HG02852 (cell line): ENCODE results near the gene MTIF3.
A peak's percentile ranks its signal among the peaks of the same experiment; 100 is the strongest.

Experiments used
- ATAC-seq: cut with Tn5 transposase; IDR thresholded peaks from one replicate; pipeline ENCODE4 v1.9.1; 2021; ENCODE audit warnings: mild to moderate bottlenecking, moderate library complexity; ENCODE audit not compliant: unreplicated experiment

The MTIF3 gene

DNA sequence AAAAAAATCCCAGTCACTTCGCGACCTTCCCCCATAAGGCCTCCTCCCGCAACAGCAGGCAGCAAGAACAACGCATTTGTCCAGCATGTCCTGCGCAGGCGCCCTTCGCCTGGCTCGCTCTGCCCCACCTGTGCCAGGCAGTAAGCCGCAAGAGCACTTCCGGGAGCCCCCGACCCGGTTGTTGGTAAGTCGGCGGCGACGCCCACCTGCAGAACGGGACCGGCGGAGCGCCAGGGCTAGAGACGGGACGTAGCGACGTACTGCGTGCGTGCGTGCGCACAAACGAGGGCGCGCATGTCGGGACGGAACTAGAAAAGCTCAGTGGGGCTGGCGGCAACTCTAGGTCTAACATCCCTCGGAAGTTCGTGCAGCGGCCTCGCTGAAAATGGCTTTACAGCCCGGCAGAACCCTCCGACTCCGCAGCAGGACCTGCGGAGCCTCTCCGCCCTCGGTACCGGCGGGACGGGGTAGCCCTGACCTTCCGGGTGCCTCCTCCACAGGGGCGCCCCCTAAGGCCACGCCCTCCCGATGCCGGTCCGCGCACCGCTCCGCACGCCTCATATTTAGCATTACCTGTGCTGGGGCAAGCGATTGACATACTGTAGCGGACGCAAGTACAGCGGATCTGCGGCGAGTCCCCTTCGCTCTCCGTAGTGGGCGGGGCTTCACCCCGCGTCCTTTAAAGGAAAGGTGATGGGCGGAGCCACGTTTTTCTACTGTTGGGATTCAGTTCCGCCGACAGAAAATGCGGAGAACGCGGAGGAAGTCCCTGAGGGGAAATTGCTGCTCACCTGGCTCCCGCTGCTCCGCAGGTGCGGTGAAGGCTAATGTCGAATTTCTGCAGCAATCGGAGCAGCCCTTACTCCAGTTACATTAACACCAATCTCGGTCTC, at the start of gene MTIF3:
MTIF3 (minus strand) TSS at position 629 of the 893 bp plus-strand sequence. CDS start 10,116 bp downstream, outside the sequence.
- ATAC-seq, result peak; percentile 84

GRCh38 chr13:27497563-27498230, 47.3 kb upstream of the MTIF3 start:
- ATAC-seq, result no peak

DNA sequence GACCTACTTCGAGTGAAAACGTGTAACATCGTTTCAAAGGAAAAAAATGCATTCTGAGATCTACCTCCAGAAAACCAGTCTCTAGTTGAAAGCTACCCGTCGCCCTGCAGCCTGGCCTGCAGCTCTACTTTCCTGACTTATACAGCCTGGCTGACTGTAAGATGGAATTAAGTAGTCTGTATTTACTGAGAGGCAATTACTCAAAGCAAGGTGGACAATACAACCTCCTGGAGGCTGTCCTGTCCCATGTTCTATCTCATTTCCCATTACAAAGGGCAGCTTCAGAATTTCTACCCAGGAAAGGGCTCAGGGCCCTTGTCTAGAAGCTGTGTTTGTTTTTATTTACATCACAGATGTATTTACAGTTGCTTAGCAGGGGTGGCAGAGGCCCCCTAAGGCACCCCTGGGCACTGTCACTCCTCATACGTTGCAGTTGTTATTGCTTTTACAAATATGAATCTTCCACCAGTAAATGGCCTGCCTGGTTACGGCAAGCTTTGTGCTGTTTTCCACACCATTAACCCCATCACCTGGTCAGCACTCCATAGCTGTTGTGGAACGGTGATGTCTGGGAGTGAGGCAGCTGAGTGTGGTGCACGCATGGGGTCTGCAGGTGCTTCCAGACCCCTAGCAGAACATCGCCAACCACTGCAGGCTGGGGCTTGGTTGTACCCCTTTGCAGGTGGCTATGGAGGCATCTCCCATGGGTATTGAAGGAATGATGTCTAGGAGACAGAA, 46.3 kb upstream of the MTIF3 start:
- ATAC-seq, result no peak

- no peak for ATAC-seq
Observed at GRCh38 chr13:27496006-27496405, 45.6 kb upstream of the MTIF3 start.

- no peak for ATAC-seq
Observed at GRCh38 chr13:27495551-27495950, 45.2 kb upstream of the MTIF3 start.

DNA sequence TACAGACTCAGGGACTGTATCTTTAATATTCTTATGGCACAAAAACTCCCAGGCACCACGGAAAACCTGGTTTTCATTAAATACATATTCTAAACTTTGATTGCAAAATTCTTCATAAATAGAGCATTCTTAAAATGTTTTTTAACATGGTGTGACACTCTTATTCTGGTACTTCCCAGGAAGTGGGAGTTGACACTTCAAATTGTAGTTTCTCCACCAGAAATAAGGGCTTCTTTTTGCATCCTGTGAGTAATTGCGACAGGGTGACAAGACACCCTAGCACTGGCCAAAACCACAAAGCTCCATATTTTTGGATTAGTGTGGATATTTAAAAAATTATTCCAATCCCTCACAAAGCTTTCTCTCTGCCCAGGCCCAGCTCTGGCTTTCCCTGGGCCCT, 43.6 kb upstream of the MTIF3 start:
- ATAC-seq, result no peak

- ATAC-seq, result no peak
Observed at GRCh38 chr13:27489456-27489855, 39.1 kb upstream of the MTIF3 start.

- ATAC-seq, result no peak
Observed at GRCh38 chr13:27487776-27488175, 37.4 kb upstream of the MTIF3 start.

GRCh38 chr13:27483421-27483820, 33.1 kb upstream of the MTIF3 start:
- no peak for ATAC-seq

DNA sequence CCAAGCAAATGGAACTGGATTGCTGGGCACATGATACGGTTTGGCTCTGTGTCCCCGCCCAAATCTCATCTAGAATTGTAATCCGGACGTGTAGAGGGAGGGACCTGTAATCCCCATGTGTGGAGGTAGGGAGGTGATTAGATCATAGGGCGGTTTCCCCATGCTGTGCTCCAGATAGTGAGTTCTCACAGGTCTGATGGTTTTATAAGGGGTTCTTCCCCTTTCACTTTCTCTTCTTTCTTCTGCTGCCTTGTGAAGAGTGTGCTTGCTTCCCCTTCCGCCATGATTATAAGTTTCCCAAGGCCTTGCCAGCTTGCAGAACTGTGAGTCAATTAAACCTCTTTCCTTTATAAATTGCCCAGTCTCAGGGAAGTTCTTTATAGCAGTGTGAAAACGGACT, 32.6 kb upstream of the MTIF3 start:
- ATAC-seq, result peak; percentile 96

GRCh38 chr13:27481766-27482165, 31.4 kb upstream of the MTIF3 start:
- no peak for ATAC-seq

DNA sequence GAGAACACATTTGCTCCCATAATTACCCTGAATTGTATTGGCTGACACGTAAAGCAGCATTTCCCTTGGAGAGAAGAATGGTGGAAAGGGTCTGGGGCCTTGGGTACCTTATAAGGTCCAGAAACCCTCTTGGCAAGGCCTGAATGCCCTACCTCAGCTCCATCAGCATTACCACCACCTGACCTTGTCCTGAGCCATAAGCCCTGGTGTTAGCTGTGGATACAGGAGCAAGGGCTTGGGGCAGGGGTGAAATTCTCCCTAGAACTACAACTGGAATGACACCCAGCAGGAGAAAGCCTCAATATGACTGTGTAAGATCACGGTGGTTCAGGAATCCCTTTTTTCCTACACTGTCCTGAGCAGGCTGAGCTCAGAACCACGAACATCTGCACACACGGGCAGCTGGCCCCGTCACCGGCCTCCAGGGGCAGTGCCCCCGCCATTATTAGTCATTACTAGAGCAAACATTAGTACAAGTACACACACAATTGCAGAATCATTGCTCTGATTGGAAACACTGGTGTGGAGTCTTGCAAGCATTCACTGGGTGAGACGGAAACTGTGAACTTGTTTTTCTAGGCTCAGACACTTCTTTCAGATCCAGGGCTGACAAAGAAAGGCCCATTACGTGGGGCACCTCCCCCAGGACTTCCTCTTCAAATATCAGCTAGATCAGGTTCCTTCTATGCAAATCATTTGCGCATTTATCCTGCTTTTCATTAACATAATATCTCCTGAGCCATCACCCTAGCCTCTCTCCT, 26.8 kb upstream of the MTIF3 start:
- ATAC-seq, result peak; percentile 59

GRCh38 chr13:27474751-27475268, 24.4 kb upstream of the MTIF3 start:
- ATAC-seq, result no peak

DNA sequence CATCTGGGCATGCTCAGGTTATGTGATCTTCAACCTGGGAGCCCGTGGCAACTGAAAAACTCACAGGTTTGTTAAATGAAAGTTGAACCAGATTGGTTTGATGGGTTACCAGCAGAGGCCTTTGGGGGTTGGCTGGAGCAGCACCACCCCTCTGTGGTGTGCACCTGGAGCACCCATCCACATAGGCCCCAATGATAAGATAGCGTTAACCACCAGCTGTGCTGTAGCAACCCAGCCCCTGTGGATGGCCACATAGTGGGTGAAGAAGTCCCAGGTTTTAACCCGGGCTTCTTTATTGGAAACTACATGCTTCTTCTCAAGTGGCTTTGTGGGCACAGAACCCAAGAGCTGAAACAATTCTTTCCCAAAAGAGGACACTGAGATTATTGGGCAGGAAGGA, 22.6 kb upstream of the MTIF3 start:
- ATAC-seq, result no peak

- ATAC-seq, result no peak
Observed at GRCh38 chr13:27472441-27472840, 22.1 kb upstream of the MTIF3 start.

DNA sequence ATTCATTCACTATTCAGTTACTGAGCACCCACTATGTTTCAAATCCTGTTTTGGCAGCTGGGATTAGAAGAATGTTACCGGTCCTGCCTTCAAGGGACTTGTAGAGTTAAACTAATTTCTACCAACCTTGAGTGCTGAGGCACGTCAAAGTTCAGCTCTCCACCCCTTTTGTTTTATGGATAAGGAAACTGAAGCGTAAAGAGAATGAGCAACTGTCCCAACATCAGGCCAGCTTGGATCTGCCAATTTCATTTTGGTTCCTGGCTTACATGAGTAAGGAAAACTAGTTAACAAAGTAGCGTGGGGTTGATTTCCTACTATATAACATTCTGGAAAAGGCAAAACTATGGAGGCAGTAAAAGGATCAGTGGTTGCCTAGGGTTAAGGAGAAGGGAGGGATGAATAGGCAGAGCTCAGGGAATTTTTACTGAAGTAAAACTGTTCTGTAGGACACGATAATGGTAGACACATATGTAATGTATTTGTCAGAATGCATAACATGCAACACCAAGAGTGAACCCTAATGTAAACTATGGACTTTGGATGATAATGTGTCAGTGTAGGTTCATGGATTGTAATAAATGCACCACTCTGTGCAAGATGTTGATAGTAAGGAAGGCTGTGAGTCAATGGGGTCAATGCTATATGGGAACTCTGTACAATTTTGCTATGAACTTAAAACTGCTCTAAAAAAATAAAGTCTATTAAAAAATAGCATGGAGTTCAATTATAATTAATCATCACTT, 19.9 kb upstream of the MTIF3 start:
- no peak for ATAC-seq

DNA sequence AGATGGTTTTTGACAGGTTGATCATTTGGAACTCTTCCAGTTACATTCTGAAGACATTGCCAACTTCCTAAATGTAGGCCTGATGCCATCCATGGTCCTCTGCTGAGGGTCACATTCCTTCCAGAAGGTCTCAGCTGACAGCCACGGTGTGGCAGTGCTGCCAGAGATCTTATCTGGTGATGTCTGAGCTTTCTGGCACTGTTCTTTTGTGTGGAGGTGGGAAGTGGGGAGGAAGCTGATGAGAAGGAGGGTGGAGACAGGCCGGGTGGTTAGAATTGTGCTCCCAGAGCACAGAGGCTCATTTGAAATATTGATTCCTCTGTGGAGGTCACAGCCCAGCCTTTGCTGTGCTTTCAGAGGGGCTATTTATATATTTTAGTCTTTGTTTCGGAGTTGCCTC, 16.1 kb upstream of the MTIF3 start:
- ATAC-seq, result no peak

- no peak for ATAC-seq
Observed at GRCh38 chr13:27465611-27466010, 15.2 kb upstream of the MTIF3 start.

DNA sequence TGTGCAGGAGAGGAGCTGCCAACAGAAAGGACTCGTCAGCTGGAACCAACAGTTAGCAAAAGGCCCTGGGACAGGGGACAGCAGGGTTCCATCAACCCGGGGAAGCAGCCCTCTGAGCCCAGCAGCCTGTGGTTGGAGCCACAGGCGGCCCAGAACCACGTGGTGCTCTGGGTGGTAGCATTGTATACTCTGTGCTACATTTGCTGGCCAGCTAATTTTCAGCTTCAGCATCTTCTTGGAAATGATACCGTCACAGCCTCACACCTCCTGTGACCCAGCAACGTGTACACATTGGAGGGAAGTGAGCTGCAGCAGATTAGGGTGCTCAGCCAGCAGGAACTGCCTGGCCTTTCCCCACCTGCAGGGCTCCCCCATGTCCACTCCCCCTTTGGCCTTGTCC, 13.1 kb upstream of the MTIF3 start:
- ATAC-seq, result no peak
